Psoas muscle (tissue), 8 donors: ENCODE data around the gene SACS. TPM values are rescaled to one million over a fixed set of nuclear protein-coding genes. Genes with fewer than 3 reads are reported as not detected.
A peak's percentile ranks its signal among the peaks of the same experiment; 100 is the strongest.

Source experiments
- ATAC-seq, 4 donors: fragments of 200-7000 bp; cut with Tn5 transposase; one replicate each; pipeline ENCODE4 v1.9.1; 2020; ENCODE audit warnings: moderate library complexity in 3 of 4, mild to moderate bottlenecking in 2 of 4
- DNase-seq, 2 donors: peaks; one replicate each; pipeline ENCODE4 v3.0.0-alpha.2; 2020
- H3K27ac ChIP-seq: fragments of 200-600 bp; one replicate; pipeline ENCODE4 v1.8.0; 2022
- H3K27me3 ChIP-seq, 3 donors: fragments of 200-600 bp in 1 of 3; one replicate each; pipeline versions ENCODE4 v1.6.1 to v1.8.0; 2013 to 2022; ENCODE audit warnings: low read length in 2 of 3, mild to moderate bottlenecking in 2 of 3, moderate library complexity in 1 of 3; ENCODE audit not compliant: insufficient read depth in 3 of 3
- H3K36me3 ChIP-seq, 2 donors: fragments of 200-600 bp in 1 of 2; one replicate each; pipeline versions ENCODE4 v1.6.1 to v1.8.0; 2013 to 2022; ENCODE audit warnings: low read depth in 1 of 2, mild to moderate bottlenecking in 1 of 2, moderate library complexity in 1 of 2; ENCODE audit not compliant: insufficient read depth in 1 of 2
- H3K4me1 ChIP-seq: fragments of 200-600 bp; one replicate; pipeline ENCODE4 v1.8.0; 2022
- H3K4me3 ChIP-seq: fragments of 200-600 bp; one replicate; pipeline ENCODE4 v1.8.0; 2022; ENCODE audit warnings: mild to moderate bottlenecking
- H3K9me3 ChIP-seq: fragments of 200-600 bp; one replicate; pipeline ENCODE4 v1.8.0; 2022
- CTCF ChIP-seq: fragments of 200-600 bp; IDR thresholded peaks from one replicate; pipeline ENCODE4 v1.8.0; 2022; ENCODE audit warnings: antibody characterized with exemption
- WGBS, 3 donors: extraction: QIAGEN DNeasy Blood & Tissue Kit; methylation state at CpG; one replicate each; pipeline versions ENCODE4 v1.1.6 to v1.1.7; 2013; 5-methylcytosine and 5-hydroxymethylcytosine counted together
- intact Hi-C, 2 donors: fragments of 100-400 bp; cut with DNase I; formaldehyde crosslinking; loops; one replicate each; pipeline versions ENCODE4 v1.11.0 to v1.14.2; 2022
- polyA plus RNA-seq, 3 donors: library from polyadenylated mRNA; stranded (reverse); fragments of 200-250 nt; gene quantifications; one replicate each; pipeline ENCODE4 v1.2.3, GENCODE V29; 2013
- total RNA-seq, 4 donors: library from RNA; stranded (reverse); fragmentation: NEBNext Ultra II Directional in 2 of 4; extraction: Animal tissue kit (Norgen Biotek cat#: 25700) in 2 of 4; gene quantifications; one replicate each; pipeline versions ENCODE4 v1.2.1 to v1.2.4, GENCODE V29; 2021 to 2023
- donor health status: healthy with polysubstance abuse.
- donor health status: DM: no; HTN: no; CAD: no; lungs with moderate emphysema.
- donor health status: Bipolar disorder and iron deficiency.
- donor health status: healthy.
- donor health status: DM: yes; HTN: yes; CAD: no.
- donor health status: DM: no; HTN: no; CAD: no.
- donor health status: DM: no; HTN: no; CAD: no.
- donor health status: DM: yes; HTN: yes; CAD: no.

The SACS gene
- total and polyA plus RNA-seq, 7 donors: 6.3 to 56.1 (median 17.3) TPM

GRCh38 chr13:23380534-23380933 is 53.0 kb downstream of the SACS start:
- Histone ChIP-seq H3K4me1 (peaks cover 44% of the 10 kb centered on the region), H3K9me3 (no peaks in the 10 kb centered on the region), H3K27me3 (no peaks in the 10 kb centered on the region), H3K36me3 (no peaks in the 10 kb centered on the region), H3K4me3 (no peak overlapping the region), H3K27ac (no peak overlapping the region)
- intact Hi-C loops: loop anchor here in 1 of 2 donors (5.0 kb wide), 1 partner anchor 47 kb away; no protein-coding TSS in a partner anchor
- ATAC-seq (no peak), DNase-seq (no peak)
- TF ChIP-seq CTCF: no peak
- 75 to 77% (median 77%) methylated on average over 5 of the region's 5 CpGs for WGBS, 3 donors

- Histone ChIP-seq H3K27ac (peak overlapping the region; percentile 85), H3K4me3 (peak overlapping the region; percentile 16), H3K4me1 (peaks cover 32% of the 10 kb centered on the region), H3K27me3 (no peaks in the 10 kb centered on the region), H3K36me3 (no peaks in the 10 kb centered on the region), H3K9me3 (no peaks in the 10 kb centered on the region)
- DNase-seq (no peak), ATAC-seq (peak in 1 of 4 donors; percentile 24)
- 24 to 34% (median 25%) methylated on average over 11 of the region's 11 CpGs for WGBS, 3 donors
- intact Hi-C loops: loop anchor here (5.0 to 10.0 kb wide), 3 partner anchors 54 to 497 kb away; partner anchors contain the start of gene SACS (in 1 of the 2)
- no peak for TF ChIP-seq CTCF
These were observed 55.4 kb downstream of the SACS start for GRCh38 chr13:23377983-23378632.

GRCh38 chr13:23377579-23377978 is 55.9 kb downstream of the SACS start:
- no peak for ATAC-seq

GRCh38 chr13:23375001-23375971 is 58.2 kb downstream of the SACS start:
- H3K27ac ChIP-seq: peak overlapping the region; percentile 91
- H3K4me3 ChIP-seq: peak overlapping the region; percentile 86
- 1% methylated on average over 64 to 117 of the region's 117 CpGs for WGBS, 3 donors
- no peaks in the 10 kb centered on the region for H3K9me3 ChIP-seq
- intact Hi-C loops: loop anchor here (2.0 to 10.0 kb wide), 4 partner anchors 52 to 500 kb away; partner anchors contain the start of gene SACS (in 1 of the 2)
- peaks cover 0 to 14% of the 10 kb centered on the region in 2 donors for H3K36me3 ChIP-seq
- peaks cover 40% of the 10 kb centered on the region for H3K4me1 ChIP-seq
- ATAC-seq (peak; percentile 93 to 96 (median 94)), DNase-seq (peak; percentile 96 to 98)
- H3K27me3 ChIP-seq: no peaks in the 10 kb centered on the region
- TF ChIP-seq CTCF: peak; percentile 39

More at GRCh38 chr13:23377579-23377978, 55.9 kb downstream of the SACS start:
- peaks cover 36% of the 10 kb centered on the region for H3K4me1 ChIP-seq
- H3K4me3 ChIP-seq: peak overlapping the region; percentile 16
- no peaks in the 10 kb centered on the region for H3K36me3 ChIP-seq
- WGBS, 3 donors: 24 to 47% (median 40%) methylated on average over 7 of the region's 7 CpGs
- H3K27me3 ChIP-seq: no peaks in the 10 kb centered on the region
- intact Hi-C loops: loop anchor here (5.0 to 10.0 kb wide), 3 partner anchors 55 to 497 kb away; partner anchors contain the start of gene SACS (in 1 of the 2)
- no peak for TF ChIP-seq CTCF
- H3K9me3 ChIP-seq: no peaks in the 10 kb centered on the region
- H3K27ac ChIP-seq: peak overlapping the region; percentile 85
- no peak for DNase-seq
